HEK293 (cell line): ENCODE results near the gene PCTP.

ENCODE experiments used
- CTCF ChIA-PET: fragments of 350-600 bp; formaldehyde crosslinking; extraction: SDS; loops from one replicate; lab custom pipeline; 2021; ENCODE audit warnings: antibody characterized with exemption; lab: Yijun Ruan, JAX
- POLR2A ChIA-PET: fragments of 300-600 bp; formaldehyde crosslinking; extraction: SDS; loops from one replicate; lab custom pipeline; 2020; ENCODE audit warnings: antibody characterized with exemption, inconsistent platforms; lab: Yijun Ruan, JAX
- H3K27ac ChIP-seq: fragments of 200-500 bp; sonication (Bioruptor generic); 2 replicates; pipeline ENCODE4 v1.5.1; 2014; ENCODE audit warnings: low read depth, low read length, control low read depth, inconsistent platforms; ENCODE audit errors: extremely low read depth
- H3K36me3 ChIP-seq, 2 experiments: fragments of 200-500 bp in 1 of 2; sonication (Bioruptor generic) in 1 of 2; 1 replicate in 1 of 2; 2 replicates in 1 of 2; pipeline ENCODE4 v1.5.1; 2014 to 2017; ENCODE audit warnings: inconsistent platforms in 2 of 2, low read length in 2 of 2; ENCODE audit not compliant: control insufficient read depth in 2 of 2, insufficient read depth in 1 of 2
- H3K4me1 ChIP-seq: fragments of 200-500 bp; sonication (Bioruptor generic); 2 replicates; pipeline ENCODE4 v1.5.1; 2014; ENCODE audit warnings: mild to moderate bottlenecking, low read length, inconsistent platforms; ENCODE audit not compliant: control insufficient read depth, insufficient read depth
- H3K4me3 ChIP-seq: 2 replicates; pipeline ENCODE4 v1.5.1; 2011; ENCODE audit warnings: low read depth, mild to moderate bottlenecking, control low read depth, low read length, moderate library complexity
- H3K9me3 ChIP-seq: fragments of 200-500 bp; sonication (Bioruptor generic); 2 replicates; pipeline ENCODE4 v1.5.1; 2014; ENCODE audit warnings: low read depth, low read length, inconsistent platforms; ENCODE audit not compliant: control insufficient read depth, insufficient read depth
- BCL11B ChIP-seq: fragments of 450-650 bp; formaldehyde crosslinking; IDR thresholded peaks from 2 replicates; pipeline ENCODE4 v1.5.1; 2016; ENCODE audit warnings: low read depth, missing biosample characterization, missing genetic modification characterization
- GFI1B ChIP-seq: fragments of 450-650 bp; formaldehyde crosslinking; IDR thresholded peaks from 2 replicates; pipeline ENCODE4 v1.5.1; 2016; ENCODE audit warnings: missing biosample characterization, missing genetic modification characterization
- HIC1 ChIP-seq: fragments of 450-650 bp; formaldehyde crosslinking; IDR thresholded peaks from 2 replicates; pipeline ENCODE4 v1.5.1; 2016; ENCODE audit warnings: missing biosample characterization, missing genetic modification characterization
- IKZF3 ChIP-seq: fragments of 450-650 bp; IDR thresholded peaks from 2 replicates; pipeline ENCODE4 v1.5.0; 2018; ENCODE audit warnings: missing biosample characterization, mild to moderate bottlenecking, missing genetic modification characterization, moderate library complexity
- KLF10 ChIP-seq: fragments of 450-650 bp; IDR thresholded peaks from 2 replicates; pipeline ENCODE4 v1.5.1; 2018; ENCODE audit warnings: missing biosample characterization, mild to moderate bottlenecking, missing genetic modification characterization
- KLF16 ChIP-seq: fragments of 450-650 bp; formaldehyde crosslinking; IDR thresholded peaks from 2 replicates; pipeline ENCODE4 v1.5.1; 2017; ENCODE audit warnings: missing biosample characterization, missing genetic modification characterization
- KLF9 ChIP-seq: fragments of 450-650 bp; formaldehyde crosslinking; IDR thresholded peaks from 2 replicates; pipeline ENCODE4 v1.5.1; 2016; ENCODE audit warnings: missing biosample characterization, missing genetic modification characterization, low read depth
- PRDM10 ChIP-seq: fragments of 450-650 bp; formaldehyde crosslinking; IDR thresholded peaks from 2 replicates; pipeline ENCODE4 v1.5.1; 2016; ENCODE audit warnings: missing biosample characterization, missing genetic modification characterization
- YY2 ChIP-seq: fragments of 450-650 bp; formaldehyde crosslinking; IDR thresholded peaks from 2 replicates; pipeline ENCODE4 v1.5.1; 2016; ENCODE audit warnings: missing biosample characterization, missing genetic modification characterization
- ZBTB49 ChIP-seq: fragments of 450-650 bp; formaldehyde crosslinking; IDR thresholded peaks from 2 replicates; pipeline ENCODE4 v1.5.1; 2016; ENCODE audit warnings: missing biosample characterization, missing genetic modification characterization, low read depth
- ZEB2 ChIP-seq: fragments of 450-650 bp; formaldehyde crosslinking; IDR thresholded peaks from 2 replicates; pipeline ENCODE4 v1.5.1; 2016; ENCODE audit warnings: missing biosample characterization, missing genetic modification characterization
- ZFHX2 ChIP-seq: fragments of 450-650 bp; formaldehyde crosslinking; conservative IDR thresholded peaks from 2 replicates; pipeline ENCODE4 v1.5.1; 2016; ENCODE audit warnings: missing biosample characterization, missing genetic modification characterization
- ZNF510 ChIP-seq: fragments of 450-650 bp; formaldehyde crosslinking; IDR thresholded peaks from 2 replicates; pipeline ENCODE4 v1.5.1; 2018; ENCODE audit warnings: mild to moderate bottlenecking, missing genetic modification characterization, missing biosample characterization; ENCODE audit not compliant: insufficient replicate concordance
- ZNF514 ChIP-seq: fragments of 450-650 bp; formaldehyde crosslinking; IDR thresholded peaks from 2 replicates; pipeline ENCODE4 v1.5.1; 2016; ENCODE audit warnings: missing biosample characterization, missing genetic modification characterization
- ZNF521 ChIP-seq: fragments of 450-650 bp; formaldehyde crosslinking; IDR thresholded peaks from 2 replicates; pipeline ENCODE4 v1.5.1; 2017; ENCODE audit warnings: missing biosample characterization, mild to moderate bottlenecking, missing genetic modification characterization
- ZNF654 ChIP-seq: fragments of 450-650 bp; formaldehyde crosslinking; IDR thresholded peaks from 2 replicates; pipeline ENCODE4 v1.5.1; 2016; ENCODE audit warnings: low read depth, missing biosample characterization, missing genetic modification characterization
- ZNF677 ChIP-seq: fragments of 450-650 bp; IDR thresholded peaks from 2 replicates; pipeline ENCODE4 v1.5.0; 2018; ENCODE audit warnings: missing biosample characterization, mild to moderate bottlenecking, missing genetic modification characterization, moderate library complexity
- ZNF701 ChIP-seq: fragments of 450-650 bp; formaldehyde crosslinking; IDR thresholded peaks from 2 replicates; pipeline ENCODE4 v1.5.1; 2016; ENCODE audit warnings: missing biosample characterization, missing genetic modification characterization
- ZNF785 ChIP-seq: fragments of 450-650 bp; formaldehyde crosslinking; IDR thresholded peaks from 2 replicates; pipeline ENCODE4 v1.5.1; 2016; ENCODE audit warnings: missing biosample characterization, missing genetic modification characterization
- ZNF837 ChIP-seq: fragments of 450-650 bp; formaldehyde crosslinking; IDR thresholded peaks from 2 replicates; pipeline ENCODE4 v1.5.1; 2016; ENCODE audit warnings: missing biosample characterization, missing genetic modification characterization
- ZSCAN4 ChIP-seq: fragments of 450-650 bp; formaldehyde crosslinking; IDR thresholded peaks from 2 replicates; pipeline ENCODE4 v1.5.1; 2017; ENCODE audit warnings: missing biosample characterization, missing genetic modification characterization

PCTP gene

GRCh38 chr17:55737976-55738501, 12.8 kb upstream of the PCTP start:
- H3K36me3 ChIP-seq = no peaks in the 10 kb centered on the region
- H3K4me1 ChIP-seq = peaks cover 16% of the 10 kb centered on the region
- ChIA-PET CTCF (interaction anchor here (2.4 to 5.5 kb wide), 2 partner anchors 11 to 20 kb away, joined by 13 to 46 read pairs; partner anchors contain the start of gene PCTP), POLR2A (interaction anchor here (0.6 kb wide), 1 partner anchor 17 kb away, joined by 3 read pairs; no protein-coding TSS in a partner anchor)
- no peaks in the 10 kb centered on the region for H3K9me3 ChIP-seq
- H3K27ac ChIP-seq = no peak overlapping the region
- H3K4me3 ChIP-seq = no peak overlapping the region
- TF ChIP-seq PRDM10 (peak; percentile 46), ZNF701 (tag by site-specific recombination) (no peak)

GRCh38 chr17:55740511-55741355, 10.1 kb upstream of the PCTP start:
- peaks cover 8% of the 10 kb centered on the region for H3K4me1 ChIP-seq
- no peak for TF ChIP-seq IKZF3 (tag by site-specific recombination)
- peak; percentile 25; the same call in 1 of the 2 replicates for TF ChIP-seq KLF9 (tag by site-specific recombination)
- no peak for TF ChIP-seq ZNF654
- no peak for TF ChIP-seq ZNF785 (tag by site-specific recombination)
- TF ChIP-seq ZNF837 (tag by site-specific recombination) = no peak
- TF ChIP-seq ZNF514 (tag by site-specific recombination) = no peak
- TF ChIP-seq KLF10 (tag by site-specific recombination) = no peak
- no peak for TF ChIP-seq HIC1 (tag by site-specific recombination)
- no peaks in the 10 kb centered on the region for H3K36me3 ChIP-seq
- ChIA-PET CTCF (interaction anchor here (0.6 to 1.4 kb wide), 4 partner anchors 23 to 214 kb away, joined by 3 to 4 read pairs (median 3); no protein-coding TSS in a partner anchor), POLR2A (interaction anchor here (4.6 kb wide), 1 partner anchor 10 kb away, joined by 21 read pairs; the partner anchor contains the start of gene PCTP)
- no peak overlapping the region for H3K4me3 ChIP-seq
- no peaks in the 10 kb centered on the region for H3K9me3 ChIP-seq
- no peak overlapping the region for H3K27ac ChIP-seq

GRCh38 chr17:55741356-55741700, 9.5 kb upstream of the PCTP start:
- Histone ChIP-seq H3K36me3 (no peaks in the 10 kb centered on the region), H3K9me3 (no peaks in the 10 kb centered on the region), H3K4me3 (no peak overlapping the region), H3K27ac (no peak overlapping the region), H3K4me1 (peaks cover 8% of the 10 kb centered on the region)
- CTCF ChIA-PET = interaction anchor here (1.4 kb wide), 1 partner anchor 30 kb away, joined by 3 read pairs; no protein-coding TSS in a partner anchor
- POLR2A ChIA-PET = interaction anchor here (4.6 kb wide), 1 partner anchor 10 kb away, joined by 21 read pairs; the partner anchor contains the start of gene PCTP
- TF ChIP-seq ZNF510 (tag by site-specific recombination) (no peak), KLF16 (tag by site-specific recombination) (no peak), YY2 (tag by site-specific recombination) (no peak), BCL11B (no peak), GFI1B (tag by site-specific recombination) (no peak), ZEB2 (no peak), ZBTB49 (tag by site-specific recombination) (no peak), ZSCAN4 (tag by site-specific recombination) (no peak), ZNF521 (no peak), ZNF677 (no peak), ZFHX2 (tag by site-specific recombination) (no peak)
